HEK293 (cell line): ENCODE data around the gene PGC.

Experiments used
- CTCF ChIA-PET: fragments of 350-600 bp; formaldehyde crosslinking; extraction: SDS; loops from one replicate; lab custom pipeline; 2021; ENCODE audit warnings: antibody characterized with exemption; lab: Yijun Ruan, JAX
- POLR2A ChIA-PET: fragments of 300-600 bp; formaldehyde crosslinking; extraction: SDS; loops from one replicate; lab custom pipeline; 2020; ENCODE audit warnings: antibody characterized with exemption, inconsistent platforms; lab: Yijun Ruan, JAX
- H3K27ac ChIP-seq: fragments of 200-500 bp; sonication (Bioruptor generic); 2 replicates; pipeline ENCODE4 v1.5.1; 2014; ENCODE audit warnings: low read depth, low read length, control low read depth, inconsistent platforms; ENCODE audit errors: extremely low read depth
- H3K36me3 ChIP-seq, 2 experiments: fragments of 200-500 bp in 1 of 2; sonication (Bioruptor generic) in 1 of 2; 1 replicate in 1 of 2; 2 replicates in 1 of 2; pipeline ENCODE4 v1.5.1; 2014 to 2017; ENCODE audit warnings: inconsistent platforms in 2 of 2, low read length in 2 of 2; ENCODE audit not compliant: control insufficient read depth in 2 of 2, insufficient read depth in 1 of 2
- H3K4me1 ChIP-seq: fragments of 200-500 bp; sonication (Bioruptor generic); 2 replicates; pipeline ENCODE4 v1.5.1; 2014; ENCODE audit warnings: mild to moderate bottlenecking, low read length, inconsistent platforms; ENCODE audit not compliant: control insufficient read depth, insufficient read depth
- H3K4me3 ChIP-seq: 2 replicates; pipeline ENCODE4 v1.5.1; 2011; ENCODE audit warnings: low read depth, mild to moderate bottlenecking, control low read depth, low read length, moderate library complexity
- H3K9me3 ChIP-seq: fragments of 200-500 bp; sonication (Bioruptor generic); 2 replicates; pipeline ENCODE4 v1.5.1; 2014; ENCODE audit warnings: low read depth, low read length, inconsistent platforms; ENCODE audit not compliant: control insufficient read depth, insufficient read depth
- KLF10 ChIP-seq: fragments of 450-650 bp; IDR thresholded peaks from 2 replicates; pipeline ENCODE4 v1.5.1; 2018; ENCODE audit warnings: missing biosample characterization, mild to moderate bottlenecking, missing genetic modification characterization
- RBAK ChIP-seq: fragments of 450-650 bp; formaldehyde crosslinking; IDR thresholded peaks from 2 replicates; pipeline ENCODE4 v1.5.1; 2016; ENCODE audit warnings: missing biosample characterization, missing genetic modification characterization
- ZBTB17 ChIP-seq: fragments of 450-650 bp; formaldehyde crosslinking; IDR thresholded peaks from 2 replicates; pipeline ENCODE4 v1.5.1; 2016; ENCODE audit warnings: missing biosample characterization, missing genetic modification characterization
- ZBTB7A ChIP-seq: fragments of 450-650 bp; formaldehyde crosslinking; IDR thresholded peaks from 2 replicates; pipeline ENCODE4 v1.5.1; 2016; ENCODE audit warnings: low read depth, missing biosample characterization, missing genetic modification characterization
- ZFHX2 ChIP-seq: fragments of 450-650 bp; formaldehyde crosslinking; conservative IDR thresholded peaks from 2 replicates; pipeline ENCODE4 v1.5.1; 2016; ENCODE audit warnings: missing biosample characterization, missing genetic modification characterization
- ZFP37 ChIP-seq: fragments of 450-650 bp; formaldehyde crosslinking; IDR thresholded peaks from 2 replicates; pipeline ENCODE4 v1.5.1; 2016; ENCODE audit warnings: missing biosample characterization, missing genetic modification characterization
- ZIC2 ChIP-seq: fragments of 450-650 bp; formaldehyde crosslinking; IDR thresholded peaks from 2 replicates; pipeline ENCODE4 v1.5.1; 2016; ENCODE audit warnings: missing biosample characterization, missing genetic modification characterization
- ZNF148 ChIP-seq: fragments of 450-650 bp; formaldehyde crosslinking; IDR thresholded peaks from 2 replicates; pipeline ENCODE4 v1.5.0; 2017; ENCODE audit warnings: missing biosample characterization, missing genetic modification characterization, borderline replicate concordance
- ZNF2 ChIP-seq: fragments of 450-650 bp; formaldehyde crosslinking; IDR thresholded peaks from 2 replicates; pipeline ENCODE4 v1.5.1; 2016; ENCODE audit warnings: missing biosample characterization, missing genetic modification characterization
- ZNF211 ChIP-seq: fragments of 450-650 bp; formaldehyde crosslinking; IDR thresholded peaks from 2 replicates; pipeline ENCODE4 v1.5.1; 2016; ENCODE audit warnings: low read depth, missing biosample characterization, missing genetic modification characterization
- ZNF23 ChIP-seq: fragments of 450-650 bp; formaldehyde crosslinking; IDR thresholded peaks from 2 replicates; pipeline ENCODE4 v1.5.1; 2016; ENCODE audit warnings: missing biosample characterization, missing genetic modification characterization, borderline replicate concordance
- ZNF248 ChIP-seq: fragments of 450-650 bp; formaldehyde crosslinking; IDR thresholded peaks from 2 replicates; pipeline ENCODE4 v1.5.1; 2017; ENCODE audit warnings: missing biosample characterization, missing genetic modification characterization
- ZNF280C ChIP-seq: fragments of 450-650 bp; formaldehyde crosslinking; IDR thresholded peaks from 2 replicates; pipeline ENCODE4 v1.5.1; 2016; ENCODE audit warnings: missing biosample characterization, missing genetic modification characterization
- ZNF354C ChIP-seq: fragments of 450-650 bp; formaldehyde crosslinking; IDR thresholded peaks from 2 replicates; pipeline ENCODE4 v1.5.1; 2016; ENCODE audit warnings: missing biosample characterization, missing genetic modification characterization, low read depth, borderline replicate concordance
- ZNF501 ChIP-seq: fragments of 450-650 bp; formaldehyde crosslinking; IDR thresholded peaks from 2 replicates; pipeline ENCODE4 v1.5.1; 2016; ENCODE audit warnings: missing biosample characterization, missing genetic modification characterization
- ZNF544 ChIP-seq: fragments of 450-650 bp; formaldehyde crosslinking; IDR thresholded peaks from 2 replicates; pipeline ENCODE4 v1.5.0; 2017; ENCODE audit warnings: missing biosample characterization, missing genetic modification characterization
- ZNF623 ChIP-seq: fragments of 450-650 bp; formaldehyde crosslinking; IDR thresholded peaks from 2 replicates; pipeline ENCODE4 v1.5.1; 2016; ENCODE audit warnings: missing biosample characterization, missing genetic modification characterization
- ZNF654 ChIP-seq: fragments of 450-650 bp; formaldehyde crosslinking; IDR thresholded peaks from 2 replicates; pipeline ENCODE4 v1.5.1; 2016; ENCODE audit warnings: low read depth, missing biosample characterization, missing genetic modification characterization
- ZNF692 ChIP-seq: fragments of 450-650 bp; formaldehyde crosslinking; IDR thresholded peaks from 2 replicates; pipeline ENCODE4 v1.5.1; 2016; ENCODE audit warnings: missing biosample characterization, missing genetic modification characterization
- ZNF747 ChIP-seq: fragments of 450-650 bp; formaldehyde crosslinking; IDR thresholded peaks from 2 replicates; pipeline ENCODE4 v1.5.1; 2016; ENCODE audit warnings: missing biosample characterization, missing genetic modification characterization
- ZSCAN5A ChIP-seq: fragments of 450-650 bp; formaldehyde crosslinking; IDR thresholded peaks from 2 replicates; pipeline ENCODE4 v1.5.1; 2016; ENCODE audit warnings: missing biosample characterization, missing genetic modification characterization

Gene PGC

GRCh38 chr6:41757271-41757670, 10.1 kb upstream of the PGC start:
- Histone ChIP-seq H3K4me1 (no peaks in the 10 kb centered on the region), H3K36me3 (no peaks in the 10 kb centered on the region), H3K9me3 (no peaks in the 10 kb centered on the region), H3K27ac (no peak overlapping the region), H3K4me3 (no peak overlapping the region)
- TF ChIP-seq ZNF280C (tag by site-specific recombination) (no peak), ZBTB17 (tag by site-specific recombination) (no peak), ZNF354C (no peak), ZNF2 (tag by site-specific recombination) (no peak), ZFHX2 (no peak), ZFP37 (tag by site-specific recombination) (no peak), KLF10 (no peak), ZNF248 (no peak), ZNF148 (no peak), ZBTB7A (tag by site-specific recombination) (no peak), ZNF211 (tag by site-specific recombination) (no peak), ZNF654 (tag by site-specific recombination) (no peak), ZNF747 (tag by site-specific recombination) (no peak), ZNF23 (no peak), ZNF501 (tag by site-specific recombination) (no peak), RBAK (tag by site-specific recombination) (no peak), ZNF623 (tag by site-specific recombination) (no peak), ZNF544 (tag by site-specific recombination) (no peak), ZSCAN5A (no peak)
- ChIA-PET POLR2A (no interaction called here), CTCF (no interaction called here)

GRCh38 chr6:41756354-41756753, 9.2 kb upstream of the PGC start:
- POLR2A ChIA-PET: no interaction called here
- no peak overlapping the region for H3K4me3 ChIP-seq
- TF ChIP-seq ZNF692 (tag by site-specific recombination) (no peak), ZIC2 (peak; percentile 52; the same call in 1 of the 2 replicates)
- H3K27ac ChIP-seq: no peak overlapping the region
- CTCF ChIA-PET: interaction anchor here (0.6 kb wide), 2 partner anchors 31 to 165 kb away, joined by 3 to 4 read pairs; partner anchors contain the start of genes BYSL and MED20
- H3K4me1 ChIP-seq: no peaks in the 10 kb centered on the region
- H3K36me3 ChIP-seq: no peaks in the 10 kb centered on the region
- no peaks in the 10 kb centered on the region for H3K9me3 ChIP-seq
